GM19025 (cell line): ENCODE measurements around the gene MOXD1.
A peak's percentile ranks its signal among the peaks of the same experiment; 100 is the strongest.
"Not testable (repeated sequence)": the region's sequence is repeated elsewhere in the genome, so short reads cannot be mapped to it uniquely, and the experiment has no call there.

Experiments used
- ATAC-seq: cut with Tn5 transposase; IDR thresholded peaks from one replicate; pipeline ENCODE4 v1.9.1; 2021; ENCODE audit warnings: mild to moderate bottlenecking, low read depth, moderate library complexity; ENCODE audit not compliant: unreplicated experiment

Gene MOXD1

GRCh38 chr6:132357120-132357519 is 44.2 kb downstream of the MOXD1 start:
- ATAC-seq: no peak

DNA sequence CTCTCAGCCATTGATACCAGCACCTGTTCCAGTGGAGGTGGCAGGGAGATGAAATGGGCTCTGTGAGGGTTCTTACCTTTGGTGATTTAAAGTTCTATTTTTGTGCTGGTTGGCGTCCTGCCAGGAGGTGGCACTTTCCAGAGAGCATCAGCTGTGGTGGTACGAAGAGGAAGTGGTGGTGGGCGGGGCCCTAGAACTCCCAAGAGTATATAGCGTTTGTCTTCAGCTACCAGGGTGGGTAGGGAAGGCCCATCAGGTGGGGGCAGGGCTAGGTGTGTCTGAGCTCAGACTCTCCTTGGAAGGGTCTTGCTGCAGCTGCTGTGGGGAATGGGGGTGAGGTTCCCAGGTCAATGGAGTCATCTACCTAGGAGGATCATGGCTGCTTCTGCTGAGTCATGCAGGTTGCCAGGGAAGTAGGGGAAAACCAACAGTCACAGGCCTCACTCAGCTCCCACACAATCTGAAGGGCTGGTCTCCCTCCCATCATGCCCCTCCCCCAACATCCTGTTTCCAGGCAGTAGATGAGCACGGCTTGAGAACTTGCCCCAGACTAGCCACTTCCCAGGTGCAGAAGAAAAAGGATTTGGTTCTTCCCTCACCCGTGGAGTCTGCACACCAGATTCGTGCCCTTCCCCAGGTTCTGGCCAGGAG is 46.6 kb downstream of the MOXD1 start:
- ATAC-seq: peak; percentile 55

DNA sequence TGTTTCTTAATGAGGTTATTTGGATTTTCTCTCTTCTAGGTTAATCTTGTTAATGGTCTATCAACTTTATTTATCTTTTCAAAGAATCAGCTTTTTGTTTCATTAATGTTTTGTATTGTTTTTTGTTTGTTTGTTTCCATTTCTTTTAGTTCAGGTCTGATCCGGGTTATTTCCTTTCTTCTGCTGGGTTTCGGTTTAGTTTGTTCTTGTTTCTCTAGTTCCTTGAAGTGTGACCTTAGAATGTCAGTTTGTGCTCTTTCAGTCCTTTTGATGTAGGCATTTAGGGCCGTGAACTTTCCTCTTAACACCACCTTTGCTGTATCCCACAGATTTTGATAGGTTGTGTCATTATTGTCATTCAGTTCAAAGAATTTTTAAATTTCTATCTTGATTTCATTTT is 49.3 kb downstream of the MOXD1 start:
- not testable (repeated sequence) for ATAC-seq

- no peak for ATAC-seq
Measured at GRCh38 chr6:132348231-132348630, 53.0 kb downstream of the MOXD1 start.

DNA sequence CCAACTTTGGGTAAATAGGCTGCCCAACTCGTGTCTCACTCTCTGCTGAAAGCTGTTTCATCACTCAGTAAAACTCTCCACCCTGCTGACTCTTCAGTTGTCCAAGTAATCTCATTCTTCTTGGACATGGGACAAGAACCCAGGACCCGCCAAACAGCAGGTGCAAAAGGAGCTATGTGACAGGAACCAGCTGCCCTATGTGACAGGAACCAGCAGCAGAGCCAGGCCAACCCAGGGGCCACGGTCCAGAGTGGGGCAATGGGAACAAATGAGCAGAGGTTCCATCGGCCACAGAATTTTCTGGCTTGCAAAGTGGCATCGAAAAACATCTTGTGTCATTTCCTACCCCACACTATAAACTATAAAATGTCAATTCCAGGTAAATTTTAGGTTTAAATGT is 56.5 kb downstream of the MOXD1 start:
- no peak for ATAC-seq

DNA sequence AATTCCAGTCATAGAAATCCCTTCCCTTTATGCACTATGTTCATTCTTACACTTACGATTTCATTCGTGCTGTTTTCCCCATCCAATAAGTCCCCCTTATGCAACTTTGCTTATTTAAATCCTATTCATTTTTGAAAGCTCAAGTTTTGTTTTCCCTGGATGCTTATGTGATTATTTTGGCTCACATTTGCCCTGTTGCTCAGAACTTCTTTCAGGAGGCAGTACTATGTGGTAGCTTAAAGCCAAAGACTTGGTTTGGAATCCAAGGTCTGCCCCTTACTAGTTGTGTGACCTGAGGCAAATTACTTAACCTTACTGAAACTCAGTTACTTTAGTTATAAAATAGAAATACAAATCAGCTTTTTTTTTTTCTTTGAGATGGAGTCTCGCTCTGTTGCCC is 59.6 kb downstream of the MOXD1 start:
- no peak for ATAC-seq

DNA sequence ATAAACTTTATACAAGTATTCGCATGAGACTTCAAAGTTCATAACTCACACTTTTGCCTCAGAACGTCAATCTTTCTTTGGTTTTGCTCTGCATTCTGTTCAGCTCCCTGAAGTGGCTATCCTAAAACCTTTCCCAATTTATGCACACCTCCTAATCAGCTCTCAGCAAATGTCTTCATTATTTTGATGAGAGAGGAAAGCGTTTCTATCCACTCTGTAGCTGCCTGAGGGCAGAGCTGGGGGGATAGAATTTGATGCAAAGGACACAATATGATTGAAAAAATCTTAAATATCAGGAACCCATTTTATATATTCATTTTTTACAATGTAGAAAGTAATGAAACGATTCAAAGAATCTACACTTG is 66.8 kb downstream of the MOXD1 start:
- no peak for ATAC-seq

GRCh38 chr6:132333639-132334520 is 67.4 kb downstream of the MOXD1 start:
- no peak for ATAC-seq

DNA sequence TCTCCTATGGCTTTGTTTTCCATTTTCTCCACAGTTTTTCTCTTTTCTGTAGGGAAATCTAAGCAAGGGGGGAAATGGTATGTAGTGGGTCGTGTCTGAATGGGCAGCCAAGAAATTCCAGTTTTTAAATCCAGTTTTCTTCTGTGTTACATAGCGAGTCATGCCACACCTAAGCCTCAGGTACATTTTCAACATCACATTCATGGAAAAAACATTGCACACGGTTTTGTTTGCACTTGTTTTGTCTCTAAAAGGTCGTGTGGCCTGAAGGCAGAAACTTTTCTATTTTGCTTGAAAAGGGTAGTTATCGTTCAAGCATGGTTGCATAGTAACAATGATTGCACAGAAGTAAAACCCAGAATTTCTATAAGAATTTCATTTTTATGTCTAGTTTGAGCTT is 70.5 kb downstream of the MOXD1 start:
- no peak for ATAC-seq

DNA sequence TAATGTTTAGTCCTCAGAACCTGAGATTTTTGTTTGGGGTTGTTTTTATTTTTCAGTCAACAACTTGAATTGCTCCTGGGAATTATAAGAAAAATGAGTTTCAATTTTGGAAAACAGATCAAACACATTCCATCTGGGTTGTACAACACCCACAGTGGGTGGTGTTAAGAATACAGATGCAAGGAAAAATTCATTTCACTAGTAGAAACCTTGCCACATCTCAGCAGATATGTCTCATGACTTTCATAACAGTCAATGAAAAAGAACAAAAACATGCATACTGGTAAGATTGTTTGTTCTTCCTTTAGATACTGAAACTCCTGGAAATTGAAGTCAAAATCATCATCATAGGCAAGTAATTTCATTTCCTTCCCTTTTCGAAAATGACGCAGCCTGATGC is 78.9 kb downstream of the MOXD1 start:
- ATAC-seq: no peak

- no peak for ATAC-seq
Measured at GRCh38 chr6:132320007-132320406, 81.3 kb downstream of the MOXD1 start.

GRCh38 chr6:132316970-132317369 is 84.3 kb downstream of the MOXD1 start:
- no peak for ATAC-seq

DNA sequence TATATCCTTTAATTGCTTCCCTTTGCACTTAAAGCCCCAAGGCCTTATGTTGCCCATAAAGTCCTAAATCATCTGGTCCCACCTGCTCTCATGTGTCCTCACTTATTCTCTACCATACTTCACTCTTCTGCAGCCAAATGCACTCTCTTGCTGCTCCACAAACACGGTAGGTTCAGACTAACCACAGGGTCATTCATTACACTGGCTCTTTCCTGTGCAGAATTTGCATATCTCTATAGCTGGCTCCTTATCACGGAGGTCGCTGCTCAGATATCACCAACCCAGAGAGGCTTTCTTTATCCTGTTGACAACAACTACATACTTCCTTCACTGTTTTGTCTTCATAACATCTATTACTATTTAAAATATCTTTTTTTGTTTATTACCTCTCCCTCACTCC is 86.8 kb downstream of the MOXD1 start:
- ATAC-seq: no peak

DNA sequence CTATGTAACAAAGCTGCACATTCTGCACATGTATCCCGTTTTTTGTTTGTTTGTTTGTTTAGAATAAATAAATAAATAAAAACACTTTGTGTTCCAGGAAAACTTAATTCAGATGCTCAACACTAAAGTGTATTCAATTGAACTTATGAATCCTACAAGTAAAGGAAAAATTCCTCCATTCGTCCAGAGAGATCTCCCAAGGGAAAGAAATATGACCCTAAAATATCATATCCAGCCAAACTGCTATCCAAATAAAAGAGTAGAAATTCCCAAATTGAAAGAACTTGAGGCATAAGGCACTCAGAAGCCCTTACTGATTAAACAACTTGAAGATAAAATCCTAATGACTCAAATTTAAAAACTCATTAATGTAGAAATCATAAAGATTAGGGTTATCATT is 90.4 kb downstream of the MOXD1 start:
- no peak for ATAC-seq

- ATAC-seq: not testable (repeated sequence)
Measured at GRCh38 chr6:132310151-132310550, 91.1 kb downstream of the MOXD1 start.

DNA sequence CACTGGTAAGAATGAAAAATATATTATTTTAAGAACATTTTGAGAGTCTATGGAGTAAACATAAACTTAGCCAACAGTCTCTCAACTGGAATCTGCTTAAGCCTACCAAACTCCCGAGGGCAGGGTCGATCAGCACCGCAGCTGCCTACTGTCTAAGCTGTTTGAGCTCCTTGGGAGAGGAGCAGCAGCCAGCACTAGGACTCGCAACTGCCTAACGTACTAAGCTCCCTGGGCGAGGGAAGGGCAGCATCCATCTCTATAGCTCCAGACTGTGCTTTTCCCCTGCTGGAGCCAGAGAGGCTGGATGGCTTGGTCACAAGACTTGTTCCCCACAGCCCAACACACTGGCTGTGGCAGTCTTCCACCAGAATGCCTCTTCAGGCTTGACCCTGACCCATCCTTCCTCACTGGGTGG is 96.4 kb downstream of the MOXD1 start:
- no peak for ATAC-seq

DNA sequence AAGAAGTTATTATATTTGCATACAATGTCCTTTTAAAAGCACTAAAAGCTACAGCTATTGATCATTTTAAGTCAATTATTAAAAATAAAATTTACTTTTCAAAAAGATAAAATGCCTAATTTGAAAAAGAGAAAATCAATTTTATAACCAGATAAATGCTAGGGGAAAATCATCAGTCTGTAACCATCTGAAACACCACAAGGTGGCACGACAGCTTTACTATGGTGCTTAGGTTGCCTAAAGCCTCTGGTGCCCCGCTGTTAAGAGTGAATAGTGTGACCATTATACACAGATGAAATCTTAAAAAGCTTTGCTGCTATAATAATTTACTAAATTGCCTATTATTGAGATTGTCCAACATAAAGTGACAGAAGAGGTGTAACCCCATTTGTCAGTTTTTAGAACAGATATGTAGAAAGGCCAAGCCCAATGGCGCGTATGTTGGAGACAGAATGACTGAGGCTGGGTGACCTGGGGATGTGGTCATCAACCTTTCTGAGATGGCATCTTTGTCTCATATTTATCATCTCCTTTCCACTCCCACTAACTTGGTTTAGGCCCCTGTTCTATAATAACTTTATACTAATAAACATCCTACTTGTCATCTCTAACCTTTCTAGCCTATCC is 100.8 kb downstream of the MOXD1 start:
- ATAC-seq: peak; percentile 70

- no peak for ATAC-seq
Measured at GRCh38 chr6:132298344-132298949, 102.8 kb downstream of the MOXD1 start.

GRCh38 chr6:132289756-132290155 is 111.5 kb downstream of the MOXD1 start:
- no peak for ATAC-seq

GRCh38 chr6:132287101-132287500 is 114.2 kb downstream of the MOXD1 start:
- no peak for ATAC-seq
